HG02623 (cell line): Measurements from ENCODE around the gene SMIM31.

ENCODE experiments used
- ATAC-seq: cut with Tn5 transposase; IDR thresholded peaks from one replicate; pipeline ENCODE4 v1.9.1; 2021; ENCODE audit warnings: moderate library complexity; ENCODE audit not compliant: unreplicated experiment

The SMIM31 gene

DNA sequence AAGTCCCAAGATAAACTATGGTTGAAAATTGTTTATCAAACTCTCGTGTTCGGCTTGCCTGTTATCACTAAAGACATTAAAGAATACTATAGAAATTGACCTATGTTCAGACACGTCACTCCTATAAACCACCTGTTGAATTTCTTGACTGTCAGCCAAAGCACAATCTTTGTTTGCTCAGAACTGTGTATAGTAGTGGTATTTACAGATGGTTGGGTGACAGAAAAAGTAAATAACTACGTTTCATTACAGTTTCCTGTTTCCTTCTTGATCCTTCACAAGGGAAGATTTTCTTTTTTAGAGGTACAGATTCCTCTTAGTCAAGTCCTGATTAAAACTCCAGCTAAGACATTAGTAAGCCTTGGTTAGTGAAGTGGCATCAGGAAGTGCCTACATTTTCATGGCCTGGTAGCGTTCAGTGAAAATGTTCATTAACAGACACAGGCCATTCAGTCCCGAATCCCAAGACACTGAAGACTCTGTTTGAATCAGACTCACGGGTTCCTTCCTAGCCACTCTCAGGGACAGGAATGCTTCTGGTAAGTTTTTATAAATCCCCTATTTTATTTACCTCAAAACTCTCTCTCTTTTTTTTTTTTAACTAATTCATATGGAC is at the start of gene SMIM31:
Gene SMIM31 (plus strand): TSS at position 259 of the 616 bp plus-strand sequence. CDS start 16,313 bp downstream, outside the sequence.
- ATAC-seq = no peak

DNA sequence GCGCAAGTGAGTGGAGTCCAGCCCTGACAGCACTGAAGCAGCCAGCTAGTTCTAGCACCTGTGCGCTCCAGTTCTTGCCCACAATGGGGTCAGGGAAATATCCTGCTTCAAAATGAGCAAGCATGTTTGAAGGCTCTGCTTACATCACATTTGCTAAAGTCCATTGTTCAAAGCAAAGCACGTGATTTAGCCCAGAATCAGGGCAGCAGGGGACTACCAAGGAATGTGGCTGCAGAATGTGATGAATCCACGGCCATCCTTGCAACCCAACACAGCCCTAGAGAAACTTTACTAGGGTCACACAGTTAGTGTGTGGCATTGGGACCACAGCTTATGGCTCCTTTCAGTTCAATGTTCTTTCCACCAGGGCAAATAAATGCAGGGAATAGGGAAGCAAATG is 47.3 kb upstream of the SMIM31 start:
- no peak for ATAC-seq

DNA sequence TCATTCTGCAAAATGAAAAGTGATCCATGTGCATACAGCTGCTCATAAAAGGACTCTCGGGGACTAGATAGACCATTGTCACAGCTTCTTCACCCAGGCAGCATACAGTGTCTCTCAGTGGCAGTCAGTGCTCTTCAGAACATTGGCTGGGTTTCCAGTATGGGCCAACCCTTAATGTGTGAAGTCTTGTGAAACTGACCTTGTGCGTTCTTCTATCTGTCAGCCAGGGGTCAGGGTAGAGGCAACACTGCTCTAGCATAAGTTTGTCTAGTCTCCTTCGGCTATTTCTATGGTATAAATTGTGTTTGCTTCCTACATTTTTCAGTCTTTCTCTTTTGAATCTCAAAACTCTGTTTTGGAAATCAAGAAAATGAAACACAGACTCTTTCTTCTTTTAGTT is 37.0 kb upstream of the SMIM31 start:
- ATAC-seq = no peak

DNA sequence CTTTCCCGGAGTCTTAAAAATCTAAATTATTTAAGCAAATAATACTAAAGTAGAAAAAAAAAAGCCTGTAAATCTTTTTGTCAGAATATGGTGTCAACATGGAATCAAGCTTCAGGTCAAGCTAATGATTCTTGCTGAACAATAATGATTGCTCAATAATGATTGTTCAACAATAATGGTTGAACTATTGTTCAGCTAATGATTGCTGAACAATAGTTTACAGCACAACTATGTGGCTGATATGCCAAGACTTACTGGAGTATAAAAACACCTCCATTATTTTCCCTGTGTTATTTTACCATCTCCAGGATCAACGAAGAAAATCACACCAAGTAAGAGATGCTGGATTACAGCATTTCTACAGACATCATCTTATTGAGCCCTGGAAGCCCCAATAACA is 35.1 kb upstream of the SMIM31 start:
- no peak for ATAC-seq

DNA sequence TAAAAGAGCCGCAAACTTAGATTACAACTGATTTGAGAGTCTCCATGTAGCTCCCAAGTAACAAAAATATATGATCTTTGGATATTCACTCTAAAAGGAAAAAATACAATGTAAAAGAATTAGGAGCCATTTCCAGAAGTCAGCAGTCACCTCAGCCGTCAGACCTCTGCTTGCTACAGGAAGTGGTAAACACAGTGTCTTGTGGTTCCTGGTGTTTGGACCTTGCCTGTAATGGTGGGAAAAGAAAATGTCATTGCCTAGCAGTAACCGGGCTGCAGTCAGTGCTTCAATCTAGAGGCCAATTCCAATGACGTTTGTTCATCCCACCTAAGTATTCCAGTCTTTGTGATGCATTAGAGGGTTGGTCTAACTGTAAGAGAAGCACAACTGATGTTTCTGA is 28.9 kb upstream of the SMIM31 start:
- ATAC-seq = no peak

DNA sequence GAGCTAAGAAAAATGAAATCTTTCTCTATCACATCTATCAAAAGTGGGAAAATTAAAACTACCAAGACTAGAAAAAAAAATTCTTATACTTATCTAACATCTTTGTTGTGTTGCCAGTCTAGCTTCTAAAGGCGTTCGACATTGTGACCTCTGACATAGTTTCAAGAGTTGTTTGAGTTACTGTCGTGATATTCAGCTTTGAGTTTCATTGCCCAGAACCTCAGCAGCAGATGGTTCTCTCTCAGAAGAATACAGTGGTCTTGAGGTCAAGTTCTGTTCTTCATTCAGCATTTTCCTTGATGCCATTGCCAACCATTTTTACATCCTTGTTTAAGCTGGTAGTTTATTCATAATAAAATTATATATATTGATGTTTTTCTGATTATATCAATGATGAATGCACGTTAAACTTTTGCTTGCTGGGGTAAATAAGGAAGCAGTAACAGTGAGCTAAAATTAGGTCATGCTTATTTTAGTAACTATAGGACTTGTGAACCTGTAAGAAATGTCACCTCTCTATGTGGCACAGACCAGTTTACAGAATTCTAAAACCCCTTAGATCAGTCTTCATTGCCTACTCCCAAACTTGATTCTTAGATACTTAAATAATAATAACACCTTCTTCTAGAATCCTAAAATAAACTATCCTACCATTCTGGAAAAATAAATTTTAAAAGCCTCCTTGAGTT is 23.1 kb upstream of the SMIM31 start:
- no peak for ATAC-seq

DNA sequence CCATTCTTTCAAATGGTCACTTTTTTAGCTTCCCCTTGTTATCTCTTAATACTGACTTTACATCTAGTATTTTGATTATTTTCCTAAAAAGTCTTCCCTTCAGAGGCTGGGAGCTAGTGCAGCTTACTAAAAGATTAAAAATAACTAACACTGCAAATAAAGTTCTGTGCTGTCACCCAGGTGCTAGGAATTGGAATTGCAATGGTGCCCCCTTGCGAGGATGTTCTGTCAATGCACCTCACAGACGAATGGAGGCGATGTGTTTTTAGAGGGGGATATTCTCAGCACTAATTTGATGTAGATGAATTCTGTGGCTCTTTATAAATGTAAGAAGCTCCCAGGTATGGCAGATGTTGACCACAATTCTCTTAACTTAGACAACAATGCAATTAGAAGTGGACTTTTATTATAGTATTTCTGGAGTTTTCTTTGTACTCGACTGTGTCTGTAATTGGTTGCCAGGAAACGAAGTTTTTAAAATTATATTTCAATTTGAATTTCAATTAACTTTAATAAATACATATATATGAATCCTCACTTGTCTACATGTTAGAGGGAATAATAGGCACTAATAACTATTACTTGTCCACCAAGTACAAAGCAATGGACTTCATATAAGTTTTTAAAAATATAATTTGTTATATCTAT is 22.0 kb upstream of the SMIM31 start:
- peak; percentile 65 for ATAC-seq

DNA sequence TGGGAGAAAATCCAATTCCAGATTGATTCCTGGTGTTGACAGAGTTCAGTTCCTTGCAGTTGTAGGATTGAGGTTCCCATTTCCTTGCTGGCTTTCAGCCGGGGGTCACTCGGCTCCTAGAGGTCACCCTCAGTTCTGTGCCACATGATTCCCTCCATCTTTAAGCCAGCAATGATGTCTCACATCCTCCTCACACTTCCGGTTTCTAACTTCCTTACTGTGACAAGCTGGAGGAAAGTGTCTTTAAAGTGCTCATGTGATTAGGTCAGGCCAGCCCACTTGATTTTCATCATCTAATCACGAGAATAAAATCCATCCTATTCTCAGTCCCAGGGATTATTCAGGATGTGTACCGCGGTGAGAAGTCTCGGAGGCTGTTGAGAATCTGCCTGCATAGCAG is 19.4 kb upstream of the SMIM31 start:
- ATAC-seq = no peak

DNA sequence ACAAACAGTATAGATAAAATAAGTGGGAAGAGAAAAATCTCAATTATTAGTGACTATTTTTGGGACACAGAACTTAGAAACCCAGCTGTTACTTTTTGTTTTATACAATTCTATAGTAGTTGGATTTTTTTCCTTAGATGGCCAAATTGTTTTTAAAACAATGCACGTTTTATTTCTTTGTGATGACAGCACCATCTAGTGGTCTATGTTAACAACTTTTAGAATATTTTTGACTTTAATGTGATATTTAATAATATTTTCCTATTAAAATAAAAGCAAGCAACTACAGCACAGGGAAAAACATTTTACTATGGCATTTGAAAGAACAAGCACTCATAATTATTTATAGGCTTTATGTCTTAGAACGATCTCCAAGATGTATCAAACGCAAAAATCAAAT is 5.6 kb upstream of the SMIM31 start:
- no peak for ATAC-seq

DNA sequence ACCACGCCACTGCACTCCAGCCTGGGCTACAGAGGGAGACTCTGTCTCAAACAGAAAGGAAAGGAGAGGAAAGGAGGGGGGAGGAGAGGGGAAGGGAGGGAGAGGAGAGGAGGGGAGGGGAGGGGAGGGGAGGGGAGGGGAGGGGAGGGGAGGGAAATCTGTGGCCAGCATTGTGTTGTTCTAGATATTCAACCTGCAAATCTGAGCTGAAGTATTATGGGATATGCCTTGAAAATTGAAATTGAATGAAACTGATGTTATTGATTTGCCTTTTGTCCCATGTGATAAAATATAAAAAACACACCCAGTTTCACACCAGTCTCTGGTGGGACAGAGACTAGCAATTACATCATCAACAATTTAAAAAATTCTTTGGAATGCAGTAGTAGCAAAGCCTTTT is 1.5 kb downstream of the SMIM31 start:
- ATAC-seq = no peak

DNA sequence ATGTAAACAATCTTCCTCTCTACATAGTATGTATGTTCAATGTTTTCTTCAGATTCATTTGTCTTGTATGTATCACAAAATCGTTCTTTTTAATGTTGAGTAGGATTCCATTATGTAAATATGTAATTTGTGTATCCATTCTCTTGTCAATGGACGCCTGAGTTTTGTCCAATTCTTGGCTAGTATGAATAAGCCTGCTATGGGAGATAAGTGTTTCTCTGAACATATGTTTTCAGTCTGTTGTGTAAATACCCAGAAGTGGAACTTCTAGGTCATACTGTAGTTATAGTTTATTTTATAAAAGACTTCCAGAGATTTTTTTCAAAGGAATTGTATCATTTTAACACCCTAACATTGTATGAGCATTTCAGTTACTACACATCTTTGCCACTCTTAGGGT is 2.8 kb downstream of the SMIM31 start:
- ATAC-seq = no peak

DNA sequence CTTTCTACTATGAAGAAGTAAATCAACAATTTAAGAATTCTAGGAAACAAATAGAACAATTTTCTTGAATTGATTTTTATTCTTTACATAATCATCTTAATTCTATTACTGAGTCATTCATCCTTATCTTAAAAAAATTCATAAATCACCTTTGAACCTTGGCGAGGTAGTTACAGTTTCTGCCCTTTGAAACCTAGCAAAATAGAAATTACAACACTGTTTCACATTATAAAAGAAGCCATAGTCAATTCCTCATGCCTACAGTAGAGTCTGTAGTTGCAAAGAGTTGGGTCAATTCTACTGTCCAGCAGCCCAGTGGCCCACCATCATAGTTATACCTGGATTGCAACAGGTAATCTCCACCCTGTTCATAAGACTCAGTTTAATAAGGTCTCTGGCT is 7.3 kb downstream of the SMIM31 start:
- no peak for ATAC-seq

DNA sequence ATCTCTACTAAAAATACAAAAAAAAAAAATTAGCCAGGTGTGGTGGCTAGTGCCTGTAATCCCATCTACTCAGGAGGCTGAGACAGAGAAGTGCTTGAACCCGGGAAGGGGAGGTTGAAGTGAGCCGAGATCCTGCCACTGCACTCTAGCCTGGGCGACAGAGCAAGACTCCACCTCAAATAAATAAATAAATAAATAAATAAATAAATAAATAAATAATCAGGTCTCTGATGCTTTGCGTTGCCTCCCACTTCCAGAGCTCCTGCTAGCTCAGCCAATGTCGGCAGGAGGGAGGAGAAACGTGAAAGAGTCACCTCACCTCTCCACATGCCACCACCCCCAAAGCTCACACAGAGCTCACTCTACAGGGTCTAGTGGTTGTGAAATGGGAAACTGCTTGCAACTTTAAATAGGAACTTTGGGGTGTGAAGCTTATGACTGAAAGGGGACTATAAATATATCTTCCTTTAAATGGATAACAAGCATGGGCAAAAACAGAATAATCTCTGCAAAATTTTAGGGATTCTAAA is 7.9 kb downstream of the SMIM31 start:
- no peak for ATAC-seq

DNA sequence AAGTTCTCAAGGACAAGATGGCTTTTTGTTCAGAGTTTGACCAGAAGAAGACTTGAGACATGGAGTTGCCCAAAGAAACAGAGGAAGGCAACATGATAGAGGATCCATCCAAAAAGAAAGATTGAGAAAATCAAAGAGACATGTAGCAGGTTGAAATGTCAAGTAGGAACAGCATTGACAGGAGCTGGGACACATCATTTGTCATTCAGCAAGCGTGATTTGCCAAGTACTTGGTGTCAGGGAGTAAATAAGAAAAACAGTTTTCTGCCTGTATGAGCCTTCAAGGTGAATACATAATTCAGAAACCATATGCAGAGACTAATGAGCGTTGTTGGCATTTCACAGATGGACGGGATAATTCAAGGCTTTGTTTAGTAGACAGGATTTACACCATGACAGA is 11.2 kb downstream of the SMIM31 start:
- no peak for ATAC-seq

DNA sequence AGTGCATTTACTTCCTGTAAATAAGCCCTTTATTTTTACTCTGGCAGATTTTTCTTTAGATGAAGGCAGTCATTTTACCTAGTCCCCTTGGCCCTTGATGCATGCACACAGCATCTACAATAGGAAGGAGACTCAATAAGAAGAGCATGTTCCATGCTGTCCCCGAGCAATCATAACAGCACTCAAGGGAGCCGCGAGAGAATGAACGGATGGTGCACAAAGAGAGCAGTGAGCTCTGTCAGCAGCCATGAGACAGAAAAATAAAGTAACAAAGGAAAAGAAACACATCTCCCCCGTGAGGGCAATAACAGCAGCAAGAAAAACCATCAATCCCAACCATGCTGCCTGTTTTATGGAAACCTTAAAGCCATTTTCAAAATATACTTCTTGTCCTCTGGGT is 11.9 kb downstream of the SMIM31 start:
- no peak for ATAC-seq

DNA sequence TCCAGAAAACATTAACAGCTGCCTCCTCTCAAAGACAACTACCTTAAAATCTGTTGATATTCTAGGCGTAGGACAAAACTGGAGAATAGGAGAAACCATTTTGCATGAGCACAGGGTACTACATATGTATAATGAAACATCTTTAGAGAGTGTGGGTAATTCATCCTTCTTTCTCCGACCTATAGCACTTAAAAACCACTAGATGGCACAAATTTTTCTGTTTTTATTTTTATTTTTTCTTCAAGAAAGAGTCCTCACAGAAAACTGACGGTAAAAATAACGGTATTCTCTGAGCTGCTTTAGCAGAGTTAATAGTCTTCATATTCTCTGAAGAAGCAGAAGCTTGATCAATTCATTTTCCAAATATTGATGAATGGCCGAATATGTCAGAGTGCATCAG is 14.6 kb downstream of the SMIM31 start:
- ATAC-seq = no peak

DNA sequence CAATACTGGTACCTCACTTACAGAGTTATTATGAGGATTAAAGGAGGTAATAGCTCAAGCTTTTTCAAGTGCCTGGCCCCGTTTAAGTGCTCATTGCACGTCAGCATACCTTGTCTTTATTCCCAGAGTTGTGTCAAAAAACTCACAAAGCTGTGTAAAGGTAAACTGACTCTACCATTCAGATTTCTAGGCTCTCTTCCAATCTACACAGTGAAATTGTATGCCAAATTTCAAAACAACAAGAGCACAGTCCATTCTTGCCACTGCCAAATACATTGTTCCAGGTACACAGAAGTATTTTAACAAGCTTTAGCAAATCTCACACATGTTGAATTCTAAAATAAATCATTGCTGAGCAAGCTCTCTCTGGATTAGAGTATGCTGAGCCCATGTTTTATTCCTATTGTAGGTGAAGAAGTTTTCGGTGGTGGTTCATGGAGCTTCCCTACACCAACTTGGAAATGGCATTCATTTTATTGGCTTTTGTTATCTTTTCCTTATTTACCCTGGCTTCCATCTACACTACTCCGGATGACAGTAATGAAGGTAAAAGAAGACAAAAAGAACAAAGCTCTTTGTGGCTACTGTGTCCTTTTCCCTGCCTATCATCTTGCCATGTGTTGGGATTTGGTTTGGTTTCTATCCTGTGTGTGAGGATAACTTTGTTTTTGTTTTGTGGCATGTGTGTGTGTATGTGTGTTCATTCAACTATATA is 16.2 kb downstream of the SMIM31 start:
- no peak for ATAC-seq

DNA sequence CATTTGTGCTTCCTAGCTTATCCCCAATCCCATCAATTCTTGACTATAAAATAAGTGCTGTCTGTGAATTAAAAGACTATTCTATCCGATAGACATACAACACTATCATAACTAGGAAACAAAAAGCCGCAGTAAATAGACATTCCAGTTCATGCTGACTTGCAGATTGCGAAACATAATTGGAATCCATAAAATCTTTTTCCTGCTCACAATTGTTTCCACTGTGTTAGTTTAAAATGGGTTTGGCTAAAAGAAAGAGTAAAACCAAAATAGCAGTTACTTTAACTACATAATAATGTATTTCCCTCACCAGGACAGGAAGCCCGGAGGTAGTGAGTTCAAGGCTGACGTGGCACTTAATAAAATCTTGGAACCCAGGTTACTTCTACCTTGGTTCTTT is 17.2 kb downstream of the SMIM31 start:
- no peak for ATAC-seq

DNA sequence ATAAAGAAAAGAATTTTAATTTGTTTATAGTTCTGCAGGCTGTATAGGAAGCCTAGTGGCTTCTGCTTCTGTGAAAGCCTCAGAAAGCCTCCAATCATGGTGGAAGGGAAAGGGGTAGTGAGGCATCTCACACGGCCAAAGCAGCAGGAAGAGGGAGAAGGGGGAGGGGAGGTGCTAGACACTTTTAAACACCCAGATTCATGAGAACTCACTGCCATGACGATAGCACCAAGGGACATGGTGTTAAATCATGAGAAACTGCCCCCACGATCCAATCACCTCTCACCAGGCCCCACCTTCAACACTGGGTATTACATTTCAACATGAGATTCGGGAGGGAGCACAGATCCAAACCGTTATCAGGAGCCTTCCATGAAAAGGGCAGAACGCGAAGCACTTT is 18.1 kb downstream of the SMIM31 start:
- ATAC-seq = no peak

DNA sequence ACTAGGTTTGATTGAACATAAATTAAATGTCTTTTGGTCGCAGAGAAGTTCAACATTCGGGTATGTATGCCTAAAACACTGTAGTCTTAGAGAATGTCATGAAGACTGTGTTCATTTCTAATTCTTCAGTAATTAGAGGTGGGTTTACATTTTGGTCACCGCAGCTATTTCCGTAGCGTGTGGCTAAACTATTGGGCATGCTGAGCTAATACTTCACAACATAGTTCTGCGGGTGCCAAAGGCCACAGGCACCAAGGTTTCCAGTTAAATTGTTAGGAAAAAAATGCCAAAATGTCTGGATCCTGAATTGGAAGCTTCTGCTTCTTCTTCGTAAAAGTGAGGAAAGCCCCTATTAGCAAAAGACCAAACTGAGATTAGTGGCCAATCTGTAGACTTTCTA is 25.1 kb downstream of the SMIM31 start:
- ATAC-seq = no peak

DNA sequence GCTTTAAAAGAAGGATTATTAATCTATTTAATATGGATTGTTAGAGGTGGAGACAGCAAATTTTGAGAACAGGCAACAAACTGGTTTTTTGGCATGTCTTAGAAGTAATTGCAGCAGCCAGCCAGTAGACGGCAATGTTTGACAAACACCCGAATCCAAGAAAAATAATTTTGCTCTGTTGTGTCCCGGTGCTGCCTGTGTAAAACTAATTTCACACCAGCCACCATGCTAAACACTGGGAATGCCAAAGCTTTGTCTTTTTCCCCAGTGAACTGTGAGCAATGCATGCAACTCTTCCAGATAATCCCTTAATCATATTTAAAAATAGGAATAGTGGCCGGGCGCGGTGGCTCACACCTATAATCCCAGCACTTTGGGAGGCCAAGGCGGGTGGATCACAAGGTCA is 25.9 kb downstream of the SMIM31 start:
- peak; percentile 68 for ATAC-seq

DNA sequence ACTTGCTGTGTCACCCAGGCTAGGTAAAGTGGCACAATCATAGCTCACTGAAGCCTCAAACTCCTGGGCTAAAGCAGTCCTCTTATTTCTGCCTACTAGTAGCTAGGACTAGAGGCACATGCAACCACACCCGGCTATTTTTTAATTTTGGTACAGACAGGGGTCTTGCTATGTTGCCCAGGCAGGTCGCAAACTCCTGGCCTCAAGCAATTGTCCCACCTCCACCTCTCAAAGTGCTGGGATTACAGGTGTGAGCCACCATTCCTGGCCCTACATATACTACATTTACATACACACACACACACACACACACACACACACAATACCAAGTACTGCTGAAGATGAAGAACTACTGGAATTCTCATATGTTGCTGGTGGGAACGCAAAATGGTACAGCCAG is 26.9 kb downstream of the SMIM31 start:
- no peak for ATAC-seq
